Hematopoietic multipotent progenitor cell treated with erythropoietin and hydrocortisone succinate and interleukin-3 and kit ligand, for 15 days (in vitro differentiated cells): ENCODE results near the gene ZNF853.
"Not testable (repeated sequence)": the region's sequence is repeated elsewhere in the genome, so short reads cannot be mapped to it uniquely, and the experiment has no call there.

Experiments
- DNase-seq: peaks from one replicate; pipeline ENCODE4 v3.0.0-alpha.2; 2015; ENCODE audit warnings: low spot score

ZNF853 gene

GRCh38 chr7:6652446-6653011 is 37.1 kb downstream of the ZNF853 start:
- DNase-seq, result no peak

GRCh38 chr7:6653071-6654003 is 37.9 kb downstream of the ZNF853 start:
- DNase-seq, result no peak

DNA sequence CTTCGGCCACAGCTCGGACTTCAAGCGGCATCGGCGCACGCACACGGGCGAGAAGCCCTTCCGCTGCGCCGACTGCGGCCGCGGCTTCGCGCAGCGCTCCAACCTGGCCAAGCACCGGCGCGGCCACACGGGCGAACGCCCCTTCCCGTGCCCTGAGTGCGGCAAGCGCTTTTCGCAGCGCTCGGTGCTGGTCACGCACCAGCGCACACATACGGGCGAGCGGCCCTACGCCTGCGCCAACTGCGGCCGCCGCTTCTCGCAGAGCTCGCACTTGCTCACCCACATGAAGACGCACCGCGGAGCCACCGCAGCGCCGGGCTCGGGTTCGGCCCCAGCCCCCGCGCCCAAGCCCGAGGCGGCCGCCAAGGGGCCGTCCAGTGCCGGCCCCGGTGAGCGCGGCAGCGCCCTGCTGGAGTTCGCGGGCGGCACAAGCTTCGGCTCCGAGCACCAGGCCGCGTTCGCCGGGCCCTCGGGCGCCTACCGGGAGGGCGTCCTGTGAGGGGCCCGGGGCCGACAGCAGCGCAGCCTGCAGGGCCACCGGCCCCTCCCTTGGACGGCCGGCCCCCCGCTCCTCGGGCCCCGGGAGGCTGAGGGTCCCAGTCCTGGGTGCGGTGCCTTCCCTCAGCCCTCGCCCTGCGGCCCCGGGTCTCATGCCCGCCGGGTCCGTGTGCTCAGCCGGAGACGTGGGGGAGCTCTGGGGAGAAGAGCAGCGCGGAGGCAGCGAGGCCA is 38.9 kb downstream of the ZNF853 start:
- DNase-seq, result no peak

DNA sequence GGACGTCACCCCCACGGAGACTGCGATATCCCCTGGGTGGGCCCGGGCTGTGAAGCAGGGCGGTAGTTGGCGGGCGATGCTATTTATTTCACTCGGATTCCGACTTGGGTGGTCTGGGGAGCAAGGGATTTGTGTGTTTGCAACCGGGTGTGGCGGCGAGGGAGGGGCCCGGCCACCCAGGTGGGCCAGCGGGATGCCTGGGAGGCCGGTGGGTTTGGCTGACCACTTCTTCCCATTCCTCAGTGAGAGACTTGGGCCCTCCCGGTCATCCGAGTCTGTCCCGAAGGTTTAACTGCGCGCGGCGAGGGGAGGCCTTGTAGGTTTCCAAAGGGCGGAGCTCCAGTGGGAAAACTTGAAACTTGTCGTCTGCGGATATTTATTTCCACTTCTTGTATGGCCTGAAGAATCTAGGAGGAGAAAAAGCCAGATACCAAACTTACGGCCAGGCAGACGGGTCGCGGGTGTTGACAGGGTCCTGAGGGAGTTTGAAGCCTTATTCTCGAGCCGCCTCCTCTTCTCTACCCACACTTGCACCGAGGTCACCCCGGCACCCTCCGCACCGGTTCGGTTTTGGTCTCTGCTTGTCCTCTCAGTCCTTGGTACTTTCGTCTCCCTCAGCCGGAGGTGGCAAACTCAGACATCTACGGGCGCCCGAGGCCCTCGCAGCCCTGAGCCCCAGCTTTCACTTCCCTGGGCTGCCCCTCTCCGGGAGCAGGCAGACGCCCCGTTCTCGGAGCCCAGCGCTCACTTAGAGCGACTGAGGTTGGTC is 39.6 kb downstream of the ZNF853 start:
- DNase-seq, result no peak

- DNase-seq, result no peak
These were observed 40.4 kb downstream of the ZNF853 start for GRCh38 chr7:6655636-6656385.

DNA sequence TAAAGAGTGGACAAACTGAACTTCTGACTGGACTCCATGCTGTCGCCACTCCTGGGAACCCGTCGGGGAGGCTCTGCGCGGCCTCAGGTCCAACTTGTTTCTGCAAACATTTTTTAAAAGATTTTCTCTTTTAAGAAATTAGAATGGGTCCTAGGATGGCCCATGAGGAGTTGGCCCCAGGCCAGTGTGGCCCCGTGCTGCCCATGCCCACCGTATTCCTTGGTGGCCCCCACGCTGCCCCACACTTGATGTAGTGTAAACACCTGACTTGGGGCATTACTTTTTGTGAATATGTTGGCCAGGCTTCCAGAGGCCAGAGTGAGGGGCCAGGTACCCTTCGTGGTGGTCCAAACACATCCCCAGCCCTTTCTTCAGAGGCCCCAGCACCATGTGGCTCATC is 41.0 kb downstream of the ZNF853 start:
- no peak for DNase-seq

GRCh38 chr7:6658618-6659345 is 43.4 kb downstream of the ZNF853 start:
- DNase-seq, result no peak

GRCh38 chr7:6670851-6671250 is 55.4 kb downstream of the ZNF853 start:
- not testable (repeated sequence) for DNase-seq
